PC-9 (cell line): ENCODE results near the gene GALM. TPM values are rescaled to one million over a fixed set of nuclear protein-coding genes. Genes with fewer than 3 reads are reported as not detected.

Source experiments
- BruUV-seq: library from RNA; stranded (reverse); fragments of 400-500 nt; replicated peaks from 2 replicates; lab custom pipeline; 2021; lab: Mats Ljungman, UMichigan
- CTCF ChIA-PET: fragments of 300-600 bp; sonication (Branson Sonifier 250); formaldehyde crosslinking; loops from one replicate; lab custom pipeline; 2022; ENCODE audit warnings: antibody characterized with exemption; lab: Charles Lee
- POLR2A ChIA-PET: fragments of 300-600 bp; sonication (Branson Sonifier 250); formaldehyde crosslinking; loops from one replicate; lab custom pipeline; 2022; ENCODE audit warnings: antibody characterized with exemption; ENCODE audit not compliant: unreplicated experiment; lab: Charles Lee
- DNase-seq, 2 experiments: peaks; one replicate each; pipeline versions ENCODE4 v3.0.0 to v3.0.0-alpha.2; 2015 to 2022; ENCODE audit warnings: mixed read lengths in 1 of 2
- H2AFZ ChIP-seq: fragments of 200-600 bp; sonication (generic); 2 replicates; pipeline ENCODE4 v1.8.1; 2017; ENCODE audit warnings: antibody characterized with exemption
- H3F3A ChIP-seq: fragments of 200-600 bp; sonication (generic); 2 replicates; pipeline ENCODE4 v1.8.1; 2017; ENCODE audit warnings: antibody characterized with exemption, mild to moderate bottlenecking, low read depth; ENCODE audit not compliant: insufficient read depth
- H3K27ac ChIP-seq: fragments of 200-600 bp; sonication (generic); 2 replicates; pipeline ENCODE4 v1.6.1; 2016; ENCODE audit warnings: mixed run types
- H3K27me3 ChIP-seq: fragments of 200-600 bp; sonication (generic); 2 replicates; pipeline ENCODE4 v1.6.1; 2016; ENCODE audit warnings: low read depth, mixed run types; ENCODE audit not compliant: insufficient read depth
- H3K36me3 ChIP-seq: fragments of 200-600 bp; sonication (generic); 2 replicates; pipeline ENCODE4 v1.6.1; 2016; ENCODE audit warnings: low read depth, mixed run types
- H3K4me1 ChIP-seq: fragments of 200-600 bp; sonication (generic); replicated peaks from 2 replicates; pipeline ENCODE4 v1.6.1; 2016; ENCODE audit warnings: mixed run types; ENCODE audit not compliant: insufficient read depth
- H3K4me2 ChIP-seq: fragments of 200-600 bp; sonication (generic); 2 replicates; pipeline ENCODE4 v1.6.1; 2017; ENCODE audit warnings: mixed run types
- H3K4me3 ChIP-seq: fragments of 200-600 bp; sonication (generic); 2 replicates; pipeline ENCODE4 v1.6.1; 2016; ENCODE audit warnings: mixed run types
- H3K79me2 ChIP-seq: fragments of 200-600 bp; sonication (generic); 2 replicates; pipeline ENCODE4 v1.6.1; 2017; ENCODE audit warnings: low read depth, mixed run types
- H3K9me2 ChIP-seq: fragments of 200-600 bp; sonication (generic); 2 replicates; pipeline ENCODE4 v1.8.1; 2017; ENCODE audit warnings: mild to moderate bottlenecking; ENCODE audit not compliant: insufficient read depth
- H3K9me3 ChIP-seq: fragments of 200-600 bp; sonication (generic); 2 replicates; pipeline ENCODE4 v1.8.1; 2016; ENCODE audit warnings: low read depth; ENCODE audit not compliant: insufficient read depth
- H4K20me1 ChIP-seq: fragments of 200-600 bp; sonication (generic); 2 replicates; pipeline ENCODE4 v1.8.1; 2017; ENCODE audit not compliant: insufficient read depth
- CTCF ChIP-seq: fragments of 200-600 bp; sonication (generic); conservative IDR thresholded peaks from 2 replicates; pipeline ENCODE4 v1.6.1; 2017; ENCODE audit warnings: mixed run types, antibody characterized with exemption, mild to moderate bottlenecking, moderate library complexity
- EZH2 ChIP-seq: fragments of 200-600 bp; sonication (generic); IDR thresholded peaks from 2 replicates; pipeline ENCODE4 v1.8.0; 2017; ENCODE audit warnings: antibody characterized with exemption, low read depth
- intact Hi-C: fragments of 100-400 bp; cut with micrococcal nuclease; formaldehyde crosslinking; loops from one replicate; pipeline ENCODE4 v1.10.0; 2022; ENCODE audit not compliant: unreplicated experiment
- total RNA-seq: library from RNA; stranded (reverse); gene quantifications from 2 replicates; pipeline ENCODE4 v1.2.3, GENCODE V29; 2021

Gene GALM
- total RNA-seq, 1 experiment from 2014 or later: 27.7 TPM

DNA sequence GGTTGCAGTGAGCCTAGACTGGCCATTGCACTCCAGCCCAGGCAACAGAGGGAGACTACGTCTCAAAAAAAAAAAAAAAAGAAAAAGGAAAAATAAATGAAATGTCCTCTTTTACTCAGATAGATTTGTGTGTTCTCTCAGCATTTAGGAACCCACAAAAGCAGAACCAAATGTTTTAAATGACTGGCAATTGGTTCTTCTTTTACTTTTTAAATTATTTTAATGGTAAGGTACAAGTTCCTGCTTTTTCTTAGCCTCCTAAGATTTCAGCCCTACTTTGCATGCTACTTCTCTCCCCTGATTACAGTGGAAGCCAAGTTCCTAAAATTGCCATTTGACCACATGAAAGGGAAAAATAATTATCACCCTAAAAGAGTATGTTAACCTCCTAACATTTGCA is 61.7 kb downstream of the GALM start:
- H3K9me2 ChIP-seq: no peaks in the 10 kb centered on the region
- no peaks in the 10 kb centered on the region for H3K36me3 ChIP-seq
- no peaks in the 10 kb centered on the region for H3K9me3 ChIP-seq
- CTCF ChIA-PET: no interaction called here
- no peaks in the 10 kb centered on the region for H3K27me3 ChIP-seq
- H3K79me2 ChIP-seq: no peaks in the 10 kb centered on the region
- H3F3A ChIP-seq: no peaks in the 10 kb centered on the region
- TF ChIP-seq EZH2: no peak
- no TSS peak for BruUV-seq
- no peak for DNase-seq
- H4K20me1 ChIP-seq: no peaks in the 10 kb centered on the region
- H3K4me2 ChIP-seq: no peak overlapping the region
- no peaks in the 10 kb centered on the region for H3K4me1 ChIP-seq
- H3K27ac ChIP-seq: no peak overlapping the region
- intact Hi-C loops: no loop called here
- H3K4me3 ChIP-seq: no peak overlapping the region
- no peak overlapping the region for H2AFZ ChIP-seq
- POLR2A ChIA-PET: no interaction called here

DNA sequence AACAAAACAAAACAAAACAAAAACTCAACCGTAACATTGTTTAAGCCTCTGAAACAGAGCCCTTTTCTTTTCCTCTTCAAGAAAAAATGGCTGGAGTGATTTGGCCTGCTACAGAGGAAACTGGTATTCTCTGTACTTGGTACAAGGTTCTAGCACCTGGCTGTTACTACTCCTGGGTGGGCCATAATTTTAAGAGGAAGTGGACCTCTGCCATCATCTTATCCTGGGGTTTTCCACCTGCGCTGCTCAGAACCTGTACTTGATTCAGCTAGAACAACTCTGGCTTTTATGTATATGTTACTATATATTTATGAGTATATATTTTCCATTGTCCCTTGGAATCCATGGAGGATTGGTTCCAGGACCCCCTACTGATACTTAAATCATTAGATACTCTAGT is 62.8 kb downstream of the GALM start:
- H3K27me3 ChIP-seq: no peaks in the 10 kb centered on the region
- no peak for DNase-seq
- H3K9me3 ChIP-seq: no peaks in the 10 kb centered on the region
- intact Hi-C loops: no loop called here
- H3K4me3 ChIP-seq: no peak overlapping the region
- no peak overlapping the region for H3K27ac ChIP-seq
- no peak overlapping the region for H2AFZ ChIP-seq
- H3K79me2 ChIP-seq: no peaks in the 10 kb centered on the region
- H3K4me2 ChIP-seq: no peak overlapping the region
- ChIA-PET CTCF (no interaction called here), POLR2A (no interaction called here)
- TF ChIP-seq EZH2: no peak
- no peak for TF ChIP-seq CTCF
- H3K36me3 ChIP-seq: no peaks in the 10 kb centered on the region
- H4K20me1 ChIP-seq: no peaks in the 10 kb centered on the region
- no peaks in the 10 kb centered on the region for H3K9me2 ChIP-seq
- no peaks in the 10 kb centered on the region for H3F3A ChIP-seq
- H3K4me1 ChIP-seq: no peaks in the 10 kb centered on the region
- BruUV-seq: no TSS peak

DNA sequence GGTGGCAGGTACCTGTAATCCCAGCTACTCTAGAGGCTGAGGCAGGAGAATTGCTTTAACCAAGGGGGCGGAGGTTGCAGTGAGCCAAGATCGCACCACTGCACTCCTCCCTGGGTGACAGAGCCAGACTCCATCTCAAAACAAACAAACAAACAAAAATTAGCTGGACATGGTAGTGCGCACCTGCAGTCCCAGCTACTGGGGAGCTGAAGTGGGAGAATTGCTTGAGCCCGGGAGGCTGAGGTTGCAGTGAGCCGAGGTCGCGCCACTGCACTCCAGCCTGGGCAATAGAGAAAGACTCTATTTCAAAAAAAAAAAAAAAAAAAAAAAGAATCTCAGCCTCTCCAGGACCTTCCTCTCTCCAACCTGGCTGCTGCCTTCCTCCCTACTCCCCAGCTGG is 65.2 kb downstream of the GALM start:
- no peaks in the 10 kb centered on the region for H3F3A ChIP-seq
- intact Hi-C loops: no loop called here
- no peak for DNase-seq
- BruUV-seq: no TSS peak
- no peaks in the 10 kb centered on the region for H3K79me2 ChIP-seq
- H3K27ac ChIP-seq: no peak overlapping the region
- H3K9me3 ChIP-seq: no peaks in the 10 kb centered on the region
- H3K9me2 ChIP-seq: no peaks in the 10 kb centered on the region
- ChIA-PET POLR2A (no interaction called here), CTCF (interaction anchor here (0.7 kb wide), 1 partner anchor 655 kb away, joined by 6 read pairs; no protein-coding TSS in a partner anchor)
- no peaks in the 10 kb centered on the region for H3K36me3 ChIP-seq
- no peaks in the 10 kb centered on the region for H3K27me3 ChIP-seq
- no peak overlapping the region for H3K4me2 ChIP-seq
- no peaks in the 10 kb centered on the region for H3K4me1 ChIP-seq
- no peaks in the 10 kb centered on the region for H4K20me1 ChIP-seq
- TF ChIP-seq CTCF: no peak
- no peak for TF ChIP-seq EZH2
- no peak overlapping the region for H2AFZ ChIP-seq
- no peak overlapping the region for H3K4me3 ChIP-seq

DNA sequence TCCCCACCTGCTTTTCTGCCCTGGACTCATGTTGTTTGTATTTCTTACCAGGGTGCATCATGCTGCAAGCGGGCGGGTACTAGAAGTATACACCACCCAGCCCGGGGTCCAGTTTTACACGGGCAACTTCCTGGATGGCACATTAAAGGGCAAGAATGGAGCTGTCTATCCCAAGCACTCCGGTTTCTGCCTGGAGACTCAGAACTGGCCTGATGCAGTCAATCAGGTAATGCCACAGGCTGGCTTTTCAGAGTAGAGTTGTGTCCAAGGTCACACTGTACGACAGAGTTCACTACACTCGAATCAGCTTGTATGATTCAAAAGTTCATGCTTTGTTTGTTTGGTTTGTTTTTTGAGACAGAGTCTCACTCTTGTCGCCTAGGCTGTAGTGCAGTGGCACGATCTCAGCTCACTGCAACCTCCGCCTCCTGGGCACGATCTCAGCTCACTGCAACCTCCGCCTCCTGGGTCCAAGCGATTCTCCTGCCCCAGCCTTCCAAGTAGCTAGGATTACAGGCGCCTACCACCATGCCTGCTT is 65.8 kb downstream of the GALM start:
- BruUV-seq: no TSS peak
- H3K9me2 ChIP-seq: no peaks in the 10 kb centered on the region
- POLR2A ChIA-PET: no interaction called here

More for the DNA sequence above, 65.8 kb downstream of the GALM start:
- intact Hi-C loops: no loop called here
- Histone ChIP-seq H3K4me2 (no peak overlapping the region), H3K36me3 (no peaks in the 10 kb centered on the region), H3K9me3 (no peaks in the 10 kb centered on the region), H2AFZ (no peak overlapping the region), H3K4me1 (no peaks in the 10 kb centered on the region), H3K4me3 (no peak overlapping the region), H4K20me1 (no peaks in the 10 kb centered on the region), H3K79me2 (no peaks in the 10 kb centered on the region), H3K27ac (no peak overlapping the region), H3F3A (no peaks in the 10 kb centered on the region), H3K27me3 (no peaks in the 10 kb centered on the region)
- CTCF ChIA-PET: no interaction called here
- DNase-seq: no peak
- TF ChIP-seq EZH2: no peak
- TF ChIP-seq CTCF: no peak
